Naive thymus-derived CD8-positive, alpha-beta T cell (primary cell): ENCODE measurements around the gene VPS16. TPM values are rescaled to one million over a fixed set of nuclear protein-coding genes. Genes with fewer than 3 reads are reported as not detected.
A peak's percentile ranks its signal among the peaks of the same experiment; 100 is the strongest.

Source experiments
- ATAC-seq, 2 donors: fragments of 150-1000 bp; cut with Tn5 transposase in 1 of 2; sonication (Bioruptor Pico), chemical (Tn5 transposase) in 1 of 2; 1 replicate in 1 of 2; 2 replicates in 1 of 2; pipeline ENCODE4 v1.10.0; 2021; ENCODE audit warnings: mild to moderate bottlenecking in 2 of 2, moderate library complexity in 2 of 2
- POLR2A ChIA-PET: fragments of 350-600 bp; sonication (Branson Sonifier 250); formaldehyde crosslinking; loops from one replicate; lab custom pipeline; 2021; ENCODE audit warnings: antibody characterized with exemption; lab: Charles Lee
- DNase-seq, 10 donors: peaks; one replicate each; pipeline versions ENCODE4 v3.0.0 to v3.0.0-alpha.2; 2020 to 2022
- H3K27ac Mint-ChIP-seq, 10 donors: one replicate each; pipeline ENCODE4 v1.8.0; 2020 to 2022; ENCODE audit warnings: mild to moderate bottlenecking in 10 of 10, mixed read lengths in 10 of 10, moderate library complexity in 4 of 10, inconsistent platforms in 1 of 10
- H3K27me3 Mint-ChIP-seq, 5 donors: one replicate each; pipeline ENCODE4 v1.8.0; 2021 to 2022; ENCODE audit warnings: mixed read lengths in 5 of 5
- H3K36me3 Mint-ChIP-seq, 3 donors: one replicate each; pipeline ENCODE4 v1.8.0; 2020 to 2022; ENCODE audit warnings: mixed read lengths in 3 of 3, mild to moderate bottlenecking in 2 of 3, inconsistent platforms in 1 of 3
- H3K4me1 Mint-ChIP-seq, 4 donors: one replicate each; pipeline ENCODE4 v1.8.0; 2021 to 2022; ENCODE audit warnings: mixed read lengths in 4 of 4
- H3K4me3 Mint-ChIP-seq, 10 donors: one replicate each; pipeline ENCODE4 v1.8.0; 2020 to 2022; ENCODE audit warnings: mild to moderate bottlenecking in 10 of 10, mixed read lengths in 10 of 10, moderate library complexity in 6 of 10, inconsistent platforms in 1 of 10
- H3K9me3 Mint-ChIP-seq, 9 donors: one replicate each; pipeline ENCODE4 v1.8.0; 2020 to 2022; ENCODE audit warnings: mixed read lengths in 9 of 9, mild to moderate bottlenecking in 3 of 9, inconsistent platforms in 1 of 9, moderate library complexity in 1 of 9
- polyA plus RNA-seq, 3 donors: library from polyadenylated mRNA; unstranded; fragments of 300-500 nt; fragmentation: Illumina TruSeq; gene quantifications; one replicate each; pipeline ENCODE4 v1.2.3, GENCODE V29; 2021
- total RNA-seq, 8 experiments: library from RNA in 2 of 8; stranded (reverse) in 2 of 8; gene quantifications; one replicate each; pipeline ENCODE4 v1.2.3 and lab custom pipeline; 2021 to 2026

Gene VPS16
- total and polyA plus RNA-seq, 5 experiments from 2014 or later, result 34.6 to 57.8 (median 40.6) TPM

GRCh38 chr20:2865101-2865500 is 24.6 kb downstream of the VPS16 start:
- peak overlapping the region in 9 of 10 donors; percentile 3 to 74 (median 52) for H3K4me3 Mint-ChIP-seq
- peak overlapping the region; percentile 71 to 90 (median 84) for H3K27ac Mint-ChIP-seq
- peaks cover 0 to 12% (median 1%) of the 10 kb centered on the region in 3 donors for H3K36me3 Mint-ChIP-seq
- peaks cover 33 to 47% (median 42%) of the 10 kb centered on the region in 4 donors for H3K4me1 Mint-ChIP-seq
- ATAC-seq (no peak), DNase-seq (peak in 1 of 10 donors; percentile 8)
- no peaks in the 10 kb centered on the region for H3K27me3 Mint-ChIP-seq
- H3K9me3 Mint-ChIP-seq, result no peaks in the 10 kb centered on the region
- POLR2A ChIA-PET, result interaction anchor here (0.6 to 4.9 kb wide), 8 partner anchors 8 to 213 kb away, joined by 3 to 26 read pairs (median 4); partner anchors contain the start of genes MRPS26, NOP56, PCED1A and PTPRA

- POLR2A ChIA-PET, result interaction anchor here (1.1 to 4.9 kb wide), 7 partner anchors 9 to 214 kb away, joined by 3 to 26 read pairs (median 4); partner anchors contain the start of genes MRPS26, NOP56, PCED1A and VPS16
- Mint-ChIP-seq H3K27ac (peak overlapping the region; percentile 71 to 90 (median 84)), H3K36me3 (peaks cover 0 to 12% (median 1%) of the 10 kb centered on the region in 3 donors), H3K4me1 (peaks cover 33 to 50% (median 45%) of the 10 kb centered on the region in 4 donors), H3K27me3 (no peaks in the 10 kb centered on the region), H3K4me3 (peak overlapping the region; percentile 29 to 74 (median 62)), H3K9me3 (no peaks in the 10 kb centered on the region)
- DNase-seq (peak; percentile 22 to 83 (median 54)), ATAC-seq (peak; percentile 90 to 96)
These were observed 25.1 kb downstream of the VPS16 start for GRCh38 chr20:2865630-2866029.

GRCh38 chr20:2866236-2866635 is 25.7 kb downstream of the VPS16 start:
- no peak for DNase-seq

GRCh38 chr20:2867081-2867864 is 26.7 kb downstream of the VPS16 start:
- ATAC-seq (no peak), DNase-seq (peak in 1 of 10 donors; percentile 6)
- H3K4me1 Mint-ChIP-seq, result peaks cover 32 to 60% (median 54%) of the 10 kb centered on the region in 4 donors
- POLR2A ChIA-PET, result interaction anchor here (1.2 to 4.9 kb wide), 3 partner anchors 27 to 128 kb away, joined by 3 to 26 read pairs (median 4); partner anchors contain the start of genes PCED1A and VPS16
- H3K27ac Mint-ChIP-seq, result peak overlapping the region; percentile 58 to 90 (median 83)
- H3K4me3 Mint-ChIP-seq, result peak overlapping the region in 7 of 10 donors; percentile 31 to 75 (median 50)
- no peaks in the 10 kb centered on the region for H3K9me3 Mint-ChIP-seq
- peaks cover 0 to 3% (median 0%) of the 10 kb centered on the region in 3 donors for H3K36me3 Mint-ChIP-seq
- H3K27me3 Mint-ChIP-seq, result no peaks in the 10 kb centered on the region

More at GRCh38 chr20:2866236-2866635, 25.7 kb downstream of the VPS16 start:
- peak in 1 of 2 donors; percentile 26 for ATAC-seq
- no peaks in the 10 kb centered on the region for H3K27me3 Mint-ChIP-seq
- peaks cover 0 to 9% (median 0%) of the 10 kb centered on the region in 3 donors for H3K36me3 Mint-ChIP-seq
- POLR2A ChIA-PET, result interaction anchor here (0.5 to 4.9 kb wide), 6 partner anchors 26 to 294 kb away, joined by 3 to 26 read pairs (median 4); partner anchors contain the start of genes NOP56, PCED1A and VPS16
- peaks cover 33 to 54% (median 48%) of the 10 kb centered on the region in 4 donors for H3K4me1 Mint-ChIP-seq
- H3K4me3 Mint-ChIP-seq, result peak overlapping the region in 8 of 10 donors; percentile 8 to 74 (median 58)
- no peaks in the 10 kb centered on the region for H3K9me3 Mint-ChIP-seq
- H3K27ac Mint-ChIP-seq, result peak overlapping the region; percentile 71 to 90 (median 84)

DNA sequence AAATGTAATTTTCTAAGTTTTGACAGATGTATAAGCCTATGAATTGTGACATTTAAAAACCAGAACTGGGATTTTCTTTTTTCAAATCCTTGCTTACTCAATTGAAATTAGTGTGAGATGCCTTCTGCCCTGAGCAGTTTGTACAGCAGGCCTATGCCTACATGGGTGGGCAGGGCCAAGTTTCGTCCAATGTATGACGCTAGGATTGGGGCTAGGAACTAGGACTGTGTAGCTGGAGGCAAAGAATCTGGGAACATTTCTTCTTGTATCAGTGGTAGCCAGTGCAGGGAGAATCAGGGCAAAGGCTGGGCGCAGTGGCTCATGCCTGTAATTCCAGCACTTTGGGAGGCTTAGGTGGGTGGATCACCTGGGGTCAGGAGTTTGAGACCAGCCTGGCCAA is 28.8 kb downstream of the VPS16 start:
- ATAC-seq (no peak), DNase-seq (no peak)
- no peak overlapping the region for H3K27ac Mint-ChIP-seq
- POLR2A ChIA-PET, result no interaction called here
- no peaks in the 10 kb centered on the region for H3K36me3 Mint-ChIP-seq
- no peaks in the 10 kb centered on the region for H3K27me3 Mint-ChIP-seq
- no peak overlapping the region for H3K4me3 Mint-ChIP-seq
- H3K9me3 Mint-ChIP-seq, result no peaks in the 10 kb centered on the region
- H3K4me1 Mint-ChIP-seq, result peaks cover 39 to 68% (median 58%) of the 10 kb centered on the region in 4 donors

DNA sequence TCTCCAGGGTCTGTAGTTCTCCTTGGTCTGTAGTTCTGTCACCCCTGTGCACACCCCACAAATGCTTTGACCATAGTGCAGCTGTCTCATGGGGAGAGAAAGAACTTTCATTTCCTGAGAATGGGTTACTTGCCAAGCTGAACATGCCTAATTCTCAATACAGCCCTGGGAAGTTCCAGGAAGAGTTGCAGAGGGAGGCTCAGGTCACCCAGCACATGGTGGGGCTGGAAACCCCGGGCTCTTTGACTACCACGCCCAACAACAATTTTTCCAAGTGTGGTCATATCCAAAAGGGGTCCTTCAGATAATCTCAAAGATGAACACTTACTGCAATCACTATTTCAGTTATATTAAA is 30.5 kb downstream of the VPS16 start:
- Mint-ChIP-seq H3K9me3 (no peaks in the 10 kb centered on the region), H3K4me1 (peaks cover 40 to 68% (median 58%) of the 10 kb centered on the region in 4 donors), H3K27me3 (no peaks in the 10 kb centered on the region), H3K27ac (peak overlapping the region in 5 of 10 donors; percentile 33 to 85 (median 49)), H3K36me3 (peaks cover 0 to 5% (median 0%) of the 10 kb centered on the region in 3 donors), H3K4me3 (peak overlapping the region in 6 of 10 donors; percentile 15 to 95 (median 38))
- POLR2A ChIA-PET, result interaction anchor here (1.1 to 2.1 kb wide), 2 partner anchors 30 to 31 kb away, joined by 3 to 8 read pairs; partner anchors contain the start of genes PCED1A and VPS16
- ATAC-seq (no peak), DNase-seq (no peak)

DNA sequence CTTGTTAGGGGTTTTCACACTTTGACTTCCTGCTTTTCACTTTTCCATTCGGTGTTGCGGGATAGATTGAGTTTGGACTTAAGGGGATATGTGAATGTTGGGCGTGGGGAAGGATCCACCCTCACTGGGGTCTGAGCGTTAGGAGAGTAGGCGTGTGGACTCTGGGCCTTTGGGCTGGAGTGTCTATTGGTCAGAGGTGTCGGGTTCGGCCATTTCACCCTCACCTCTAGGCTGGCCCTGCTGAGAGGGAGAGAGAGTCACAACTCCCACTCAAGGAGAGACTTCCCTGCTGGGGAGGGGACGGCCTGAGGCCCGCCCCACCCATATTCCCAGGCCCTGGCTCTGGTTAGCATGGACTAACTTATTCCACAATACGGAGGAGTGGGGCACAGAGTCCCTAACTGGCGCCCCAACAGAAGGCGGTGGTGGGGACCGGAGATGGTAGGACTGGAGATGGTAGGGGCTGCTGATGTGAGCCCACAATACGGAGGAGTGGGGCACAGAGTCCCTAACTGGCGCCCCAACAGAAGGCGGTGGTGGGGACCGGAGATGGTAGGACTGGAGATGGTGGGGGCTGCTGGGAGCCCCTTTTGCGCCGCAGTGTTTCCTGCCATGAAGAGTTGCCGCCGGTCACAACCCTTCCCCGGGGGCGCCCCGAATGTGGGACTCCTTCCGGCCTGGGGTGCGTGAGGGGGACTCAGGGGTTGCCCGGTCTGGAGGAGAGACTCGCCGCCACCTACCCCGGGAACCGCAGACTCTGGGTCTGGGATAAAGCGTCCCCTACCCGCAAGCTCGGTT is 31.3 kb downstream of the VPS16 start:
- Mint-ChIP-seq H3K4me1 (peaks cover 41 to 68% (median 58%) of the 10 kb centered on the region in 4 donors), H3K9me3 (no peaks in the 10 kb centered on the region), H3K36me3 (peaks cover 0 to 9% (median 0%) of the 10 kb centered on the region in 3 donors), H3K4me3 (peak overlapping the region; percentile 88 to 96 (median 93)), H3K27ac (peak overlapping the region in 9 of 10 donors; percentile 52 to 97 (median 85)), H3K27me3 (no peaks in the 10 kb centered on the region)
- POLR2A ChIA-PET, result interaction anchor here (0.6 to 2.1 kb wide), 11 partner anchors 31 to 1605 kb away, joined by 3 to 13 read pairs (median 4); partner anchors contain the start of genes NOP56, PCED1A, SNRPB and VPS16
- DNase-seq, result peak in 4 of 10 donors; percentile 14 to 71 (median 26)
- ATAC-seq, result peak; percentile 6 to 7

- Mint-ChIP-seq H3K9me3 (no peaks in the 10 kb centered on the region), H3K27ac (peak overlapping the region; percentile 90 to 97 (median 94)), H3K4me3 (peak overlapping the region; percentile 88 to 96 (median 93)), H3K27me3 (no peaks in the 10 kb centered on the region), H3K36me3 (peaks cover 0 to 14% (median 0%) of the 10 kb centered on the region in 3 donors), H3K4me1 (peaks cover 36 to 64% (median 56%) of the 10 kb centered on the region in 4 donors)
- DNase-seq (peak; percentile 67 to 88 (median 76)), ATAC-seq (peak; percentile 55 to 63)
- POLR2A ChIA-PET, result interaction anchor here (0.7 to 1.9 kb wide), 10 partner anchors 8 to 1606 kb away, joined by 3 to 13 read pairs (median 4); partner anchors contain the start of genes NOP56, PCED1A, SNRPB and VPS16
These were observed 32.0 kb downstream of the VPS16 start for GRCh38 chr20:2872459-2873009.

DNA sequence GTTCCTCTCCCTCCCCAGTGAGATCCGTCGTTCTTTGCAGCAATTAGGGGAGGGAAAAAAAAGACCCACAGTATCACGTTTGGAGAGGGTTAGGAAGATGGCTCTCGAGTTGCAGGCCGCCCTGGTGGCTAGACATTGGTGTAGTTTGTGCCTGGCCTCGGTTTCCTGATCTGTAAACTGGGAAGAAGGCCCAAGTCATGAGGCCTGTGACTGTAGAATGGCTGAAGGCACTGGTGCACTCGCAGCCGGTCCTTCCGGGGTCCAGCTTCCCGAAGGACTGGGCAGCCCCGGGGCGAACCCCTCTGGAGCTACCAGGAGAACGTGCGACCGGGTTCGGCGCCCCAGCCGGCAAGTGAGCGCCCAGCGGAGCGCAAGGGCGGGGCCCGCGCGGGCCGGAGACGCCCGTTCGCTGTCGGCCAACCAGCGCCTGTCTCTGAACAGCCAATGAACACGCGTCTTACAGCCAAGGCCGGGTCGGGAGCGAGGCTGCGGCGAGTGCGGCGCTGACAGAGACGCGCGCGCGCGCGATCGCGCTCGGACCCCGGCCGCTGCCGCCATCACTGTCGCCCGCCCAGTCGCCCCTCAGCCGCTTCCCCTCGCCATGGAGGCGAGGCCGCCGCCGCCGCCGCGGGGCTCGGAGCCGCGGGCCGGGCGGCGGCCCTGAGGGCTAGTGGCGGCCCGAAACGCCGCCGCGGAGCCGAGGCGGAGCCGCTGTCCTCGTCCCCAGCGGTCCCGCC is 32.6 kb downstream of the VPS16 start, which contains the start of gene PTPRA:
PTPRA (plus strand) TSS at position 472 of the 737 bp plus-strand sequence. CDS start 90,797 bp downstream, outside the sequence.
- H3K27me3 Mint-ChIP-seq, result no peaks in the 10 kb centered on the region
- peaks cover 0 to 14% (median 0%) of the 10 kb centered on the region in 3 donors for H3K36me3 Mint-ChIP-seq
- DNase-seq (peak; percentile 84 to 94 (median 90)), ATAC-seq (peak; percentile 86 to 88)
- peak within 1 kb of the TSS; percentile 90 to 97 (median 94) for H3K27ac Mint-ChIP-seq
- POLR2A ChIA-PET, result interaction anchor here (1.0 to 1.9 kb wide), 8 partner anchors 8 to 1606 kb away, joined by 3 to 13 read pairs (median 4); partner anchors contain the start of genes NOP56, PCED1A and VPS16
- peak within 1 kb of the TSS; percentile 89 to 96 (median 93) for H3K4me3 Mint-ChIP-seq
- no peaks in the 10 kb centered on the region for H3K9me3 Mint-ChIP-seq
- peaks cover 31 to 60% (median 53%) of the 10 kb centered on the region in 4 donors for H3K4me1 Mint-ChIP-seq

- peak; percentile 43 to 59 for ATAC-seq
- Mint-ChIP-seq H3K36me3 (peaks cover 0 to 19% (median 0%) of the 10 kb centered on the region in 3 donors), H3K27ac (peak overlapping the region in 9 of 10 donors; percentile 63 to 91 (median 82)), H3K27me3 (no peaks in the 10 kb centered on the region), H3K4me1 (peaks cover 30 to 65% (median 55%) of the 10 kb centered on the region in 4 donors), H3K4me3 (peak overlapping the region; percentile 80 to 96 (median 90)), H3K9me3 (no peaks in the 10 kb centered on the region)
- DNase-seq, result peak in 8 of 10 donors; percentile 51 to 83 (median 67)
- POLR2A ChIA-PET, result interaction anchor here (1.0 to 1.9 kb wide), 6 partner anchors 9 to 221 kb away, joined by 3 to 13 read pairs (median 5); partner anchors contain the start of genes NOP56, PCED1A and VPS16
These were observed 33.1 kb downstream of the VPS16 start for GRCh38 chr20:2873747-2874041.
